B cell (primary cell): ENCODE results near the gene OLFM4.

Experiments used
- EZH2 ChIP-seq: IDR thresholded peaks from 2 replicates; pipeline ENCODE4 v1.6.1; 2012; ENCODE audit warnings: borderline replicate concordance, low read depth, mild to moderate bottlenecking, moderate library complexity, low read length; ENCODE audit not compliant: insufficient read depth, poor library complexity, severe bottlenecking
- TF ChIP-seq, protein P1 (sequence below): fragments of 200-600 bp; IDR thresholded peaks from one replicate; pipeline ENCODE4 v1.8.0; 2022; ENCODE audit warnings: antibody characterized with exemption, mild to moderate bottlenecking

DNA sequence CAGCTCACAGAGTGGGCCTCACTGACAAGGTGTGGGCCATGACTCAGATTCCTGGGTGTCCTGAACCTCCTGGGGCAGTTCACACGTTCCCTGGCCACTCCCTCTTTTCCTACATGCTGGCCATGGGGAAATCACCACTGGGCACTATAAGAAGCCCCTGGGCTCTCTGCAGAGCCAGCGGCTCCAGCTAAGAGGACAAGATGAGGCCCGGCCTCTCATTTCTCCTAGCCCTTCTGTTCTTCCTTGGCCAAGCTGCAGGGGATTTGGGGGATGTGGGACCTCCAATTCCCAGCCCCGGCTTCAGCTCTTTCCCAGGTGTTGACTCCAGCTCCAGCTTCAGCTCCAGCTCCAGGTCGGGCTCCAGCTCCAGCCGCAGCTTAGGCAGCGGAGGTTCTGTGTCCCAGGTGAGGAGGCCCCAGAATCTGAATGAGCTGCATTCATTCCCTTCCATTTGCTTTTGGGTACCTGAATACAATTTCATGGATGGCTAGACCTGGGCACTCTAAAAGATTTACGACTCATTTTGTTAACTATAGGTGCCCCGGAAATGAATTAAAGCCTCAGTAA, at the start of gene OLFM4:
- TF ChIP-seq, protein P1, sequence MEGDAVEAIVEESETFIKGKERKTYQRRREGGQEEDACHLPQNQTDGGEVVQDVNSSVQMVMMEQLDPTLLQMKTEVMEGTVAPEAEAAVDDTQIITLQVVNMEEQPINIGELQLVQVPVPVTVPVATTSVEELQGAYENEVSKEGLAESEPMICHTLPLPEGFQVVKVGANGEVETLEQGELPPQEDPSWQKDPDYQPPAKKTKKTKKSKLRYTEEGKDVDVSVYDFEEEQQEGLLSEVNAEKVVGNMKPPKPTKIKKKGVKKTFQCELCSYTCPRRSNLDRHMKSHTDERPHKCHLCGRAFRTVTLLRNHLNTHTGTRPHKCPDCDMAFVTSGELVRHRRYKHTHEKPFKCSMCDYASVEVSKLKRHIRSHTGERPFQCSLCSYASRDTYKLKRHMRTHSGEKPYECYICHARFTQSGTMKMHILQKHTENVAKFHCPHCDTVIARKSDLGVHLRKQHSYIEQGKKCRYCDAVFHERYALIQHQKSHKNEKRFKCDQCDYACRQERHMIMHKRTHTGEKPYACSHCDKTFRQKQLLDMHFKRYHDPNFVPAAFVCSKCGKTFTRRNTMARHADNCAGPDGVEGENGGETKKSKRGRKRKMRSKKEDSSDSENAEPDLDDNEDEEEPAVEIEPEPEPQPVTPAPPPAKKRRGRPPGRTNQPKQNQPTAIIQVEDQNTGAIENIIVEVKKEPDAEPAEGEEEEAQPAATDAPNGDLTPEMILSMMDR: no peak
- no peak for TF ChIP-seq EZH2
